ENCODE measurements around the gene CDH1.
"Not testable (repeated sequence)": the region's sequence is repeated elsewhere in the genome, so short reads cannot be mapped to it uniquely, and the experiment has no call there.

Gene CDH1

DNA sequence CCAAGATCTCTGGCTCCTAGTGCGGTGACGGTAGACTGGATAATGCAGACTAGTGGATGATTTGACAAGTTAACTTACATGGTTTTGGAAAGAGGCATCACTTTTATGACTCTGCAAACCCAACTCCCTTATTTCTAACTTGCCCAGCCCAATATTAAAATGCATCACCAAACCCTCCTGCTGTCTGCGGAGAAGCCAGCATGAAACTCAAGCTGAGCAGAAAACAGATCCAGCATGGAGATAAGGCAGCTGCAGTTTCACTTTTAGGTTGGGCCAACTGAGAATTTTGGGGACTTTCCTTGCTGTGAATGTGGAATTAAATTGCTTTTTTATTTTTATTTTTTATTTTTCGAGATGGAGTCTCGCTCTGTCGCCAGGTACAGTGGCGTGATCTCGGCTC is 27.8 kb downstream of the CDH1 start:
- DNase-seq = peak in 1 of 2 donors; percentile 33

- DNase-seq = no peak
Observed at GRCh38 chr16:68767581-68767980, 30.5 kb downstream of the CDH1 start.

- no peak for DNase-seq
Observed at GRCh38 chr16:68768175-68768574, 31.1 kb downstream of the CDH1 start.

- no peak for DNase-seq
Observed at GRCh38 chr16:68768771-68769170, 31.7 kb downstream of the CDH1 start.

DNA sequence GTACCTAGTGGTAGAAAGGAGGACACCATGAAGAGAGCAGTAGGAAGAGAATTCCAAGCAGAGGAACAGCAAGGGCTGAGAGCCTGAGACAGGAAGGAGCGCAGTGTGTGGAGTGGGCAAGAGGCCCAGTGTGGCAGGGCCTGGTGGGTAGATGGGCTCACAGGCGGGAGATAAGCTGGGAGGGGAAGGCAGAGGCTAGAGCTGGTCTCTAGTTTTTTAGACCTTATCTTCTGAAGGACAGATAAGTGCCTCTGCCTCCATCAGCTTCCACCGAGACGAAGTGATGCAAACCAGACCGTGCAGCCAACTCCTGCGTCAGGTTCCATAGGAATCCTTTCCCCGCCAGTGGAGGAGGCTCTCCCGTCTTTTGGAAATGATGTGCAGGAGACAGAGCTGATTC is 33.6 kb downstream of the CDH1 start:
- no peak for DNase-seq

DNA sequence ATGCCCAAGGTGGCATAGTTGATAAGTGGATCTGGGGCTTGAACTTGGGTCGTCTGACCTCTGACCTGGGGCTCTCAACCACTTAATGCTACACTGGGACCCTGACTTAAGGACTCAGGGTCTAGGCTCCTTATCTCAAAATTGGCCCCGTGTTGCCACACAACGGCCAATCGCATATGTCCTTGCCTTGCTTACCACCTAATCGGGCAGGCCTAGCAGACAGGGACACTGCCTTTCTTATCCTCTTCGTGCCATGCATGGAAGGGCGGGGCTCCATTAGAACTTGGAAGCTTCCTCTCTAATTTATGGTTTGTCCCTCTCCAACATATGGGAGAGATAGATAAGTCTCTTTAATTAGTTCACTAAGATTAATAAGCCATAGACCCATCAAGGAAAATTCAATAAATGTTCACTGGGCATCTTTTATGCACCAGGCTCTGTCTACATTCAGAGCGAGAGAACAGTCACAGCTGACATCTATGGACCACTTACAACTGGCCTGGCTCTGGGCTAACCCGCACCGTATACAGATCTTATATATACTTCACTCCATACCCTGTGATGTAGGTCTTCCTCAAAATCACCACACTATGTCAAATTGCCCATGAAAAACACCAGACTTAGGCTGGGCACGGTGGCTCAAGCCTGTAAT is 35.1 kb downstream of the CDH1 start:
- no peak for DNase-seq

GRCh38 chr16:68772871-68773270 is 35.8 kb downstream of the CDH1 start:
- DNase-seq = no peak

GRCh38 chr16:68774982-68775634 is 38.0 kb downstream of the CDH1 start:
- no peak for DNase-seq

GRCh38 chr16:68776821-68777485 is 39.9 kb downstream of the CDH1 start:
- no peak for DNase-seq

DNA sequence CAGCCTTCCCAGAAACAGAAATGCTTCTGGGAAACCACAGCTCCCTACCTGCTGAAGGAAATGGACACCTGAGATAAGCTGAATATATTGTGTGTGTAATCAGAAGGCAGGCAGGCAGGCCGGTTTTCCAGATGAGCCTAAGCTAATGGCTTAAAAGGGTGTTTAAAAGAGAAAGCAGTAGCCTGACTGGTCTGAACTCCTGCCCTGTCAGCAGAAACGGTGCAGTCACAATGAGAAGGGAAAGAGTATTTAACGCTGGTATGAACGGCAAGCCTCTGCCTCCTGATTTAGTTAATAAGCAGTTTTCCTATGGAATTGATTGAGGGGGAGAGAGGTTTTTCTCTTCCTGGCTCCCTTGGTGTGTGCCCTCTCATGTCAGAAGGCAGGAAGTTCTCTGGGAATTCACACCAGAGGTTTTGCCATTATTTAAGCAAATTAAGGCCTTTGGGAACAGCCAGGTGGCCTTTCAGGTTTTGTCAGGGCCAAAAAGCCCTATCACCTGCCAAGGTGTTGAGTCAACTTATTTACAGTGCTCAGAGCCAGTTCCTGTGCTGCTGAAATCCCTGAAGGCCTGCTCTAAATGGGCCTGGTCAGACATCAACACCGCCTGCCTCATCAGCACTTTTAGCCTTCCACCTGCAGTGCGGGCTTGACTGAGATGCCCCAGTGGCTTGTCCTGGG is 41.6 kb downstream of the CDH1 start:
- DNase-seq = no peak

DNA sequence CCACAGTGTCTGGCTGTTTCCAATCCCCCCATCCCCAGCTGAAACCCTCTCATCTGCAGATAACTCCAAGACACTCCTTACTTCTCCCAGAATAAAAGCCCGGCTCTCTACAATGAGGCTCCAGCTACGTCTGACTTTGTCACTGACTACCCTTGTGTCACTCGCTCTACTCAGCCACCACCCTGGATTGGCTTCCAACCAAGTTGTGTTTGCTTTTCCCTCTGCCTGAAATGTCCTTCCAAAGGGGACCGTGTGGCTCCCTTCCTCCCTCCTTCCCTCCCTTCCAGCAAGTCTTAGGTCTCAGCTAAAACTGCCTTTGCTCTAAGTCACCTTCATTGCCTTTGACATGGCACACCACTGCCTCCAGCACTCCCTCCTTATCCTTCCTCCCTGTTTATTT is 42.8 kb downstream of the CDH1 start:
- DNase-seq = no peak

- DNase-seq = no peak
Observed at GRCh38 chr16:68781784-68782183, 44.7 kb downstream of the CDH1 start.

DNA sequence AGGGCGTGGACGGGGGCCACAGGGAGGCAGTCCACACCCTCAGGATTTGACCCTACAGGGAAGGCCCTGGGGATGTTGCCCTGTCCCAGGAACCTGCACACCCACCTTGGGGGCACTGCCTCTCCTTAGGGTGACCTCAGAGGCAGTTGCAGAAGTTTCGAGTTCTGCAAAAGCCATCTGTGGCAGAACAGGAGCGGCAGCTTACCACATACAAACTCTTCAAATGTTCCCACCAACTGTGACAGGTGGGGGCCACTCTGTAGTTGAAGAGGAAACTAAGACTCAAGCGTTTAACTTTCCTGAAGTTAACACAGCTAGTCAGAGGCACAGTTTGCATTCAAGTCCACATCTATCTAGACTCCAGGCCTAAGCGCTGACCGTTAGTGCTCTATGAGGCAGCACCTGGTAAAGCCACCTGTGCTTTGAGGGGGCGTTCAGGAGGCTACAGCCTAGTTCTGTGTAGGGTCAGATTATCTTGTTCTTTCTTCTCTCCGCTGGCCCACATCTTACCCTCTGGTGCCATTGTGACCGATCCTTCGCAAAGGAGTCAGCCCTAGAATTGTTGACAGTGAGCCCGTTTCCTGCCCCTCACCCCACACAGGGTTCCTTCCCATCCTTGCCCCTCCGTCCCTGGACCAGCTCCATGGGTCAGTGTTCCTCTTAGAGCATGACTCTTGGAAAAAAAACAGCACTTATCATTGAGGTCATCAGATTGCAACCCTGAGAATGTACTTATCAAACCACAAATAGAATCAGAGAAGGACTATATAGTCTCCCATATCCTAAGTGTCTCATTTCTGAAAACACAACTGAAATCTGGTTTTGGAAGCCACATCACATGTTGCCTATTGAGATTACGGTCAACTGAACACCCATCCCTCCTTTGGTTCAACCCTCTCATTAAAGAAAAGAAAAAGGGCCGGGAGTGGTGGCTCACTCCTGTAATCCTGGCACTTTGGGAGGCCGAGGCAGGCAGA is 45.4 kb downstream of the CDH1 start:
- peak in 1 of 2 donors; percentile 7 for DNase-seq

- DNase-seq = no peak
Observed at GRCh38 chr16:68784226-68784625, 47.1 kb downstream of the CDH1 start.

DNA sequence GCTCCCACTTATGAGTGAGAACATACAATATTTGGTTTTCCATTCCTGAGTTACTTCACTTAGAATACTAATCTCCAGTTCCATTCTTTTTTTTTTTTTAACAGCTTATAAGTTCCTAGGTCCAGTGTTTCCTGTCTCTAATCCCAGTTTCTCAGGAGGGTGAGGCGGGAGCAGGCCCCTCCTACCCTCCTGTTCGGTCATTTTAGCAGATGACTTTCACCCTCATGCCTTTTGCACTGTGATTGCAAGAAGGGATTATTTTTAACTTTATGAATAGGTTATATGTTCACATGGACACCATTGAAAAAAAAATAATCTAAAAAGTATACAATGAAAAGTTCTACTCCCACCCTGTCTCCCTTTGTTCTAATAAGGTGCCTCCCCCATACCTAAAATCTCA is 47.6 kb downstream of the CDH1 start:
- DNase-seq = no peak

DNA sequence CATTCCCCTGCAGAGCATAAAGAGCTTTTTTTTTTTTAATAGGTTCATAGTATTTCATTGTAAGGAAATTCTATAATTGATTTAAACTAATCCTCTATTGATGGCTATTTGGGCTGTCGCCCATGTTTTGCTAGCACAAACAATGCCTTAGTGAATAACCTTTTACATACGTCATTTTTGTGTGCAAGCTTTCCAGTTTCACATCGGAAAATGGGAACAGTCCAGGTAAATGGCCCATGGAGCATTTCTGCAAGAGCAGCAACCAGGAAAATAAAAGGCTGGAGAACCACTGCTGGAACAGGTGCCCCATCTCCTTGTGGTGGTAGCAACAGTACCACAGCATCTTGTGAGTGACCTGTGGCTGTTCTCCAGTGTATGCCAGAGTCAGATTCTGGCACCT is 48.6 kb downstream of the CDH1 start:
- DNase-seq = no peak

GRCh38 chr16:68786685-68787418 is 49.8 kb downstream of the CDH1 start:
- no peak for DNase-seq

GRCh38 chr16:68787419-68787807 is 50.3 kb downstream of the CDH1 start:
- not testable (repeated sequence) for DNase-seq

DNA sequence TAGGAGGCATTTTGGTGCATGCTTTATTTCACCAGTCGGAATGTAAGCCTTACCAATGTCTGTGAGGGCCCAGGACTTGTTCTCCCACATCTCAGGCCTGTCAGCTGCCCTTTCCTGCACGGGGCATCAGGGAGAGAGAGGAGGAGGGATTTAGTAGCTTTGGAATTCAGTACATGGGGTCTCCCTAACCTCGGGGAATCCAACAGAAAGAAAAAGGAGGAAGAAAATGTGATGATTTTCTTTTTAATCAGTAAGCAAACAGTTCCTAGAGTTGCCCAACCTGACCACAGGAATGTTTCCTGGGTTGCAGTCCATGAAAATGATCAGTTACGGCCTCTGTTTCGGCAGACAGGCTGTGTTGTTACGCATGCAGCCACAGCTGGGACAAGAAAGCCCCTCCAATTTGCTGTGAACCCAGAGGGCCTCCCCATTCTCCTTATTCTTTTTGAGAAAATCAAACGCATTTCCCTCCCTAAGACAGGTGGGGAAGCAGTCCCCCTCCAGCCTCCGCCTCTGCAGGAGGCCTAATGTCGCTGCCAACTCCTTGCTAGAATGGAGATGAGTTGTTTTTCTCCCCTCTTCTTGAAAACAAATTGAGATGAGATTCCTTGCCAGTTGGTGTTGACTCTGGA is 53.2 kb downstream of the CDH1 start:
- DNase-seq = no peak

GRCh38 chr16:68790944-68791343 is 53.9 kb downstream of the CDH1 start:
- DNase-seq = no peak

Measured in CD4-positive, alpha-beta T cell treated with Interleukin-1 beta for 1 hour (primary cell).